GM19395 (cell line): ENCODE results near the gene ZNF664.

ENCODE experiments used
- ATAC-seq: cut with Tn5 transposase; IDR thresholded peaks from one replicate; pipeline ENCODE4 v1.9.1; 2021; ENCODE audit warnings: mild to moderate bottlenecking, moderate library complexity; ENCODE audit not compliant: unreplicated experiment

Gene ZNF664

DNA sequence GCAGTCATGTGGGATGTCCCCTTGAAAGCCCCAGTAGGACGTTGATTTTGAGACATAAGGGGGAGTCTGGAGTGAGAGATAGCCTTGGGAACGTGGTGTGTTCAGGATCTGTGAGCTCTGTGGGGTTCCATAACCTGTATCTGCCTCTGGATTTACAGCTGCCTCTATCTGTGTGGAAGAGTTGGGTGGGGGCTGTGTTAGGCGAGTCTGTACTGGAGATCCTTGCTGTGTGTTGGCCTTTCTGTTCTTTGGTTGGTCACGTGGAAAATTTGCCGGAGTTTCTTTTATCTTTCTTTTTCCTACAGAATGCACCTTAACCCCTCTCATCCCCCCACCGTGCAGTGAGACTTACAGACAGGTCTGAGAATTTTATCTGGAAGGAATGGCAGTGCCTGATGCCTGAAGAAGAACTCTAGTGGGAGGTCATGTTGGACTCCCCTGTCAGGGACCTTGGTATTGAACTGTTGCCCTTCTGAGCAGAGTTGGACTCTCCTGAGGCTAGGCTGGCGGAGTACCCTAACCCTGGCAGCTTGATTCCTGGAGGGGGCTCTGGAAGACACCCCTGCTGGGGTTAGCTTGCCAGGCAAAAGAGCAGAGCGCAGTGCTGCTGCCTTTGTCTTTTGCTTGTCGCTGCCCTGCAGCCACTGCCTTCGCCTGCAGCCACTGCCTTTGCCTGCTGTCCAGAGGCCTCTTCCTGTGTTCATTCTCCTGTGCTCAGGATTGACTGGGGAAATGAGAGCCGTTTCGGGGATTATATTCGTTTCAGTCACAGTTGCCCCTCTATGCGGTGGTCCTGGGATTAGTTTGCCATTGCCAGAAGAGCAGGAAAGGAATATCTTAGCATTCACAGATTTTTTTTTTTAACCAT lies 34.1 kb downstream of the ZNF664 start:
- ATAC-seq = no peak

DNA sequence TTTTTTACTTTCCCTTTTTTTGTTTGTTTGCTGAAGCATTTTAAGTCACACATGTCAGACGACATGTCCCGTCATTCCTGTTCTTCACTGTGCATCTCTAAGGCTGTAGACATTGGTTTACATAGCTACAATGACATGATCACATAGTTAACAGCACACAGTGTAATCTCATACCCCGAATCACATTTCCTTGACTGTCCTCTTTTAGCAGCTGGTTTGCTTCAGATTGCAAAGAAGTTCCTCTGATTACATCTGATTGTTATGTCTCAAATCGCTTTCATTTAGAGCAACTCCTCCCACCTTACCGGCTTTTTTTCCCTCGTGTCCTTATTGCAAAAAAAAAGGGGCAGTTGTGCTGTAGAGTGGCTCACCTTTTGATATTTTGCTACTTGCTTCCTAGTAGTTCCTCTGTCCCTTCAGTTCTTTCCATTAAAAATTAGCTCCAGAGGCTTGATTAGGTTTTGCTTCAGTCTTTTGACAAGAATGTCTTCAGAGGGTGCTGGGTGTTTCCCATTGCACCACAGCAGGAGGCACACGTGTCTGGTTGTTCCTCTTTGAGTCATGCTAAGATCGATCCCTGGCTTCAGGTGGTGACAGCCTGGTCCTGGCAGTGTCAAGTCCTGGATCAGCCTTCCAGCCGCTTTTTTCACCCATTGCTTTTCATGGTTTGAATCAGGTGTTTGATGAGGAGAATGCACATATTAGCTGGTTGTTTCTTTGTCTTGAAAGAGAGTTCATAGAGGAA lies 35.0 kb downstream of the ZNF664 start:
- ATAC-seq = no peak

GRCh38 chr12:124008595-124008994 lies 35.6 kb downstream of the ZNF664 start:
- no peak for ATAC-seq

DNA sequence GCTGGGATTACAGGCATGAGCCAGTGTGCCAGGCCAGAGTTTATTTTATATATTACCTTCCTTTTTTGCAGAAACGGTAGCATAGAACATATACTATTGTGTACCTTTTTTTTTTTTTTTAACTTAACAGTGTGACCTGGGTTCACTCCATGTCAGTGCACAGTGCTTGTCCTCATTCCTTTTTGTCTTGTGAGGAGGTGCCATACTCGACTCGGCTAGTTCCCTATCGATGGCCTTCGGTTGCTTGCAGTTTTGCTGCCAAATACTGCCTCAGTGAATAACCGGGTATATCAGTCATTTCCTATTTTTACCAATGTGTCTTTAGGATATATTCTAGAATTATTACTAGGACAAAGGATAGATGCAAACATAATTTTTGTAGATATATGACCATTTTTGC lies 36.8 kb downstream of the ZNF664 start:
- ATAC-seq = no peak

- ATAC-seq = no peak
Observed at GRCh38 chr12:124010687-124011086, 37.7 kb downstream of the ZNF664 start.

GRCh38 chr12:124011435-124012115 lies 38.6 kb downstream of the ZNF664 start:
- no peak for ATAC-seq

- ATAC-seq = no peak
Observed at GRCh38 chr12:124013073-124013472, 40.1 kb downstream of the ZNF664 start.

GRCh38 chr12:124015494-124016461 lies 42.8 kb downstream of the ZNF664 start:
- no peak for ATAC-seq

DNA sequence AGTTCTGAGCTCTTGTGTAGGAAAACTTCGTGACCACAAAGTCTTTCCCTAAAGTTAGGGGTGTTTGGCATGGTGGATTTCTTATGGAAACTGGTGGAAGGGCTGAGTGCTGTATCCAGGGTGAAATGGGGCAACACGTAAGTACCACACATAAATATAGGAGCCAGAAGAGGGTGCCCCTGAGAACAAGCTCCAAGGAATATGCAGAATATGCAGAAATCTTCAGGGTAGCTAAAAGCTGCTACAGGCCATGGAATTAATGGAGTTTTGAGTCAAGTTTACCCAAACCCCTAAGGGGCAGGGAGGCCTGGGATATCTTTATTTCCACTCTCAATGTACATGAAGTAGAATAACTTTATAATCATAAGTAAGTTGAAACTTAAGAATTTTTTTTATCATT lies 44.0 kb downstream of the ZNF664 start:
- ATAC-seq = no peak

GRCh38 chr12:124018539-124018938 lies 45.5 kb downstream of the ZNF664 start:
- ATAC-seq = no peak

GRCh38 chr12:124019115-124019514 lies 46.1 kb downstream of the ZNF664 start:
- no peak for ATAC-seq

GRCh38 chr12:124020514-124020949 lies 47.5 kb downstream of the ZNF664 start:
- ATAC-seq = no peak

DNA sequence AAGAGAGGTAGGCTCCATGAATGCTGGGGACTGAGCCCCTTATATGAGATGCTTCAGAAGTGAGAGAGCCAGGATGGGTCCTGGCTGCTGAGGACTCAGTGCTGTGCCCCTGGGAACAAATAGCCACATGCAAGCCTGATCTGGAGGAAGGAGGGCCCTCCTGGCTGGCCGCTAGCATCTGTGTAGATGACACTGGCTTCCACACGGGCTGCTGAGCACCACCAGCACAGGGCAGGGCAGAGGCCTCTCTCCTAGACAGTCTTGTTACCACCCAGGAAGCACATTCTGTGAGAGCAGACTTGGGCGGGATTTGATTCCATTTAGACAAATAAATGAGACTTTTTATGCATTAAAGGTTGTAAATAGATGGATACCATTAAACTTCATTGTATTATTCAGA lies 48.0 kb downstream of the ZNF664 start:
- no peak for ATAC-seq

DNA sequence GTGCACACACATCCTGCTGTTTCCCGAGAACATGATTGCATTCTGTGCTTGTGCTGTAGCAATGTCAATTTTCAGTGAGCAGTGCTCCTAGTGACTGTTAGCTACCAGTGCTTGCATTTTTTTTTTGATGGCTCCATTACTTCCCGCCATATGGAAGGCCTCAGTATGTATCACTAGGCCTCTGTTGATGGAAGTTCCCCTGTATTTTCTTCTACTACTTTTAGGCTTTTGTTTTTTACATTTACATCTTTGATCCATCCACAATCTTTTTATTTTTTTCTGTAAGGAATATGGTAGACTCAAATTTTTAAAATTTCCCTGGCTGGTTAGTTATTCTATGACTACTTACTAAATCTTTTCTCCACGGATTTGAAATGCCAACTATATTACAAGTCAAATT lies 49.1 kb downstream of the ZNF664 start:
- ATAC-seq = no peak

DNA sequence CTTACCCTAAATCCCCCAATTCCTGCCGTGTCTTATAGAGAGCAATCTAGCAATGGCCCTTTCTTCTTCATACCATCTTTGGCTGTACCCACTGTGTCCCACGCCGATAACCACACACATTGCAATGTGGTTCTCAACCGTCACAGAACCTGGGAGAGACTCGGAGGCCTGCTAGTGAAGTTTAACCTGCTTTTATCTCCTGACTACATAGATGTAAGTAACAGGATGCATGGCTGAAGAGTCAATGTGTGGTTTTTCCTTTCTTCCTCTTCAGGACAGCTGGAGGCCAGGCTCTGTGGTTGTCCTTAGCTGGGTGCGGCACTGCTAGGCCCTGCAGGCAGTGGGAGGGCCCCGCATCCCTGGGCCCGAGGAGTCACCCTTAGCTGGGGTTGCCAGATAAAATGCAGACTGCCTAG lies 51.3 kb downstream of the ZNF664 start:
- no peak for ATAC-seq

DNA sequence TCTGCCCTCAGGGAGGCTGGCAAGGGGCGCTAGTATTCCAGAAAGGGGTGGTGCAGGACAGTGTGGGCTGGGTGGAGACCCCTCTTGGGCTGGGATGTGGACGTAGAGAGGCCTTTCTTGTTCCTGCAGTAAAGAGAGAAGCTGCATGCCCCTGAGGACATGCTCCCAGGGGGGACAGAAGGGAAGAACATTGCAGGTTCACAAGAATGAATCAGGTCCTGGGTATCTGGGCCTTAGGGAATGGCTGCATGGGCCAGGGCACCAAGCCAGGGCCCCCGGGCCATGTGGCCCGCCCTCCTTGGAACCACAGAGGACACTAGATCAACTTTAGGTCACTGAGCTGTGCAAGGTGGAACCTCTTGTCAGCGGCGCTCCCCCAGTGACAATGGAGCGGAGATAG lies 51.8 kb downstream of the ZNF664 start:
- no peak for ATAC-seq

GRCh38 chr12:124025661-124026060 lies 52.6 kb downstream of the ZNF664 start:
- no peak for ATAC-seq

DNA sequence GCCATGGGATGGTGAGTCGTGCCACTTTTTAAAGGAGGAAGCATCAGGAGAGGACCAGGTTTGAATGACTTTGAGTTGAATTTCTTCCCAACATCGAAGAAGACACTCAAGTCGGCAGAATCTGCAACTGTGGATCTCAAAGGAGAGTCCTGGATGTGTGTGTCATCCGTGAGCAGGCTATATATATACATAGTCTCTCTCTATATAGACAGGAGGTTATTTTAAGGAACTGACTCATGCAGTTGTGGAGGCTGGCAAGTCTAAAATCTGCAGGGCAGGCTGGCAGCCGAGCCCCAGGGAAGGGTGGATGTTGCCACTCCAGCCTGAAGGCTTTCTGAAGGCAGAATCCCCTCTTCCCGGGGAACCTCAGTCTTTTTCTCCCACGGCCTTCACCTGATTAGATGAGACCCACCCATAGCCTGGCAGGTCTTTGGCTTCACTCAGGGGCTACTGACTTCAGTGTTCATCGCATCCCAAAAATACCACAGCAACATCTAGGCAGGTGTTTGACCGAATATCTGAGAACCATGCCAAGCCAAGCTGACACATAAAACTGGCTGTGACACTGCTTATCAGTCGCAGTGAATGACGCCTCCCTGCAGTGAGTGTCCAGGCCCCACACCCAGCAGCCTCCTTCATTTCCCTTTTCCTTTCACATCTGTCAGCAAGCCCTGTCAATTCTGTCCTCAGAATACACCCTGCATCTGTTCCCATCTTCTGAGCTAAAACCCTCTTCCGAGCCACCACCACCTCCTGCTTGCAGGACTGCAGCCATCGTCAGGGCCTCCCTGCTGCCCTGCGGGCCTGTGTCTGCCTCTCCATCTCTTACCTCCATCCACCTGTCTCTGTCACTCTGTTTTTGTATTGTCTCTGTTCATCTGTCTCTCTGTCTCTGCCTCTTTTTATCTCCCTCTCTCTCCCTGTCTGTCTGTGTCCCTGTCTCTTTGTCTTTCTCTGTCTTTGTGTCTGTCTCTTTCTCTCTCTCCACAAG lies 54.0 kb downstream of the ZNF664 start:
- ATAC-seq = no peak
